SU-DHL-6 (cell line): Measurements from ENCODE around the gene POLR1D.

Experiments used
- H2AFZ ChIP-seq: fragments of 200-600 bp; sonication (generic); 2 replicates; pipeline ENCODE4 v1.6.1; 2014; ENCODE audit warnings: low read depth, mild to moderate bottlenecking, moderate library complexity, mixed read lengths, antibody characterized with exemption, low read length; ENCODE audit not compliant: severe bottlenecking
- H3F3A ChIP-seq: fragments of 200-600 bp; shearing (Covaris generic); 2 replicates; pipeline ENCODE4 v1.6.0; 2016; ENCODE audit warnings: antibody characterized with exemption, mild to moderate bottlenecking; ENCODE audit not compliant: insufficient read depth
- H3K27ac ChIP-seq: fragments of 200-600 bp; sonication (generic); 2 replicates; pipeline ENCODE4 v1.5.1; 2016; ENCODE audit warnings: low read depth, mild to moderate bottlenecking, low read length, moderate library complexity, mixed read lengths
- H3K27me3 ChIP-seq: fragments of 200-600 bp; sonication (generic), shearing (Covaris generic); 2 replicates; pipeline ENCODE4 v1.6.0; 2014; ENCODE audit warnings: mild to moderate bottlenecking, low read length
- H3K36me3 ChIP-seq: fragments of 200-600 bp; sonication (generic); 2 replicates; pipeline ENCODE4 v1.6.1; 2014; ENCODE audit warnings: mild to moderate bottlenecking, low read length, mixed read lengths
- H3K4me2 ChIP-seq: fragments of 300-600, 200-600 bp; shearing (Covaris generic), sonication (generic); 2 replicates; pipeline ENCODE4 v1.6.0; 2014; ENCODE audit warnings: low read length, low read depth, mild to moderate bottlenecking; ENCODE audit not compliant: poor library complexity, severe bottlenecking
- H3K4me3 ChIP-seq: fragments of 200-600 bp; sonication (generic); 2 replicates; pipeline ENCODE4 v1.5.1; 2014; ENCODE audit warnings: antibody characterized with exemption, low read length, mild to moderate bottlenecking, mixed read lengths; ENCODE audit not compliant: insufficient read depth, poor library complexity, severe bottlenecking
- H3K79me2 ChIP-seq: fragments of 200-600 bp; sonication (generic); 2 replicates; pipeline ENCODE4 v1.6.1; 2014; ENCODE audit warnings: mild to moderate bottlenecking, low read length, moderate library complexity; ENCODE audit not compliant: insufficient read depth
- H3K9ac ChIP-seq: fragments of 200-600 bp; sonication (generic); 2 replicates; pipeline ENCODE4 v1.7.0; 2014; ENCODE audit warnings: mild to moderate bottlenecking, low read length
- H3K9me2 ChIP-seq: fragments of 200-600 bp; sonication (generic); replicated peaks from 2 replicates; pipeline ENCODE4 v1.6.1; 2014; ENCODE audit warnings: low read length; ENCODE audit not compliant: insufficient read depth
- H3K9me3 ChIP-seq: fragments of 200-600 bp; sonication (generic); 2 replicates; pipeline ENCODE4 v1.6.1; 2014; ENCODE audit warnings: low read length, mixed read lengths; ENCODE audit not compliant: insufficient read depth
- H4K20me1 ChIP-seq: fragments of 200-600 bp; sonication (generic); 2 replicates; pipeline ENCODE4 v1.6.1; 2014; ENCODE audit warnings: low read depth, mild to moderate bottlenecking, antibody characterized with exemption, low read length, moderate library complexity, mixed read lengths
- CTCF ChIP-seq: fragments of 200-600 bp; sonication (generic); IDR thresholded peaks from one replicate; pipeline ENCODE4 v1.5.1; 2017; ENCODE audit warnings: antibody characterized with exemption, mild to moderate bottlenecking, low read length, moderate library complexity; ENCODE audit not compliant: insufficient read depth, poor library complexity, severe bottlenecking
- EZH2phosphoT487 ChIP-seq: fragments of 200-600 bp; sonication (generic), shearing (Covaris generic); conservative IDR thresholded peaks from 2 replicates; pipeline ENCODE4 v1.6.1; 2018; ENCODE audit warnings: mild to moderate bottlenecking, antibody characterized with exemption, low read length, moderate library complexity, mixed read lengths

POLR1D gene

GRCh38 chr13:27601803-27602202 is 19.9 kb upstream of the POLR1D start:
- no peaks in the 10 kb centered on the region for H3K9me2 ChIP-seq
- no peaks in the 10 kb centered on the region for H3F3A ChIP-seq
- H3K27ac ChIP-seq: no peak overlapping the region
- H3K4me3 ChIP-seq: no peak overlapping the region
- TF ChIP-seq EZH2phosphoT487 (no peak), CTCF (no peak)
- H4K20me1 ChIP-seq: peaks cover 7% of the 10 kb centered on the region; the same call in 1 of the 2 replicates
- no peak overlapping the region for H3K4me2 ChIP-seq
- H3K36me3 ChIP-seq: no peaks in the 10 kb centered on the region
- no peak overlapping the region for H3K9ac ChIP-seq
- H2AFZ ChIP-seq: no peak overlapping the region
- peaks cover 16% of the 10 kb centered on the region; the same call in 1 of the 2 replicates for H3K79me2 ChIP-seq
- no peaks in the 10 kb centered on the region for H3K27me3 ChIP-seq
- H3K9me3 ChIP-seq: no peaks in the 10 kb centered on the region

GRCh38 chr13:27605099-27605498 is 16.6 kb upstream of the POLR1D start:
- Histone ChIP-seq H3K27me3 (no peaks in the 10 kb centered on the region), H3K9me2 (no peaks in the 10 kb centered on the region), H3K79me2 (peaks cover 23% of the 10 kb centered on the region; the same call in 1 of the 2 replicates), H3K36me3 (no peaks in the 10 kb centered on the region), H3K4me2 (no peak overlapping the region), H2AFZ (no peak overlapping the region), H3K9me3 (no peaks in the 10 kb centered on the region), H4K20me1 (peaks cover 9% of the 10 kb centered on the region; the same call in 1 of the 2 replicates), H3K4me3 (no peak overlapping the region), H3K9ac (no peak overlapping the region), H3K27ac (no peak overlapping the region), H3F3A (no peaks in the 10 kb centered on the region)
- TF ChIP-seq EZH2phosphoT487 (no peak), CTCF (no peak)

- H3K27me3 ChIP-seq: no peaks in the 10 kb centered on the region
- H3K9me3 ChIP-seq: no peaks in the 10 kb centered on the region
- no peak overlapping the region for H3K27ac ChIP-seq
- H3K36me3 ChIP-seq: no peaks in the 10 kb centered on the region
- no peak overlapping the region for H3K4me2 ChIP-seq
- TF ChIP-seq CTCF (no peak), EZH2phosphoT487 (no peak)
- no peak overlapping the region for H3K4me3 ChIP-seq
- H2AFZ ChIP-seq: no peak overlapping the region
- peaks cover 9% of the 10 kb centered on the region; the same call in 1 of the 2 replicates for H4K20me1 ChIP-seq
- peaks cover 28% of the 10 kb centered on the region; the same call in 1 of the 2 replicates for H3K79me2 ChIP-seq
- H3K9me2 ChIP-seq: no peaks in the 10 kb centered on the region
- H3F3A ChIP-seq: no peaks in the 10 kb centered on the region
- H3K9ac ChIP-seq: no peak overlapping the region
Observed at GRCh38 chr13:27605610-27606200, 16.0 kb upstream of the POLR1D start.
